Measurements from ENCODE around the gene CAMKK2.
"Not testable (repeated sequence)": the region's sequence is repeated elsewhere in the genome, so short reads cannot be mapped to it uniquely, and the experiment has no call there.

CAMKK2 gene

DNA sequence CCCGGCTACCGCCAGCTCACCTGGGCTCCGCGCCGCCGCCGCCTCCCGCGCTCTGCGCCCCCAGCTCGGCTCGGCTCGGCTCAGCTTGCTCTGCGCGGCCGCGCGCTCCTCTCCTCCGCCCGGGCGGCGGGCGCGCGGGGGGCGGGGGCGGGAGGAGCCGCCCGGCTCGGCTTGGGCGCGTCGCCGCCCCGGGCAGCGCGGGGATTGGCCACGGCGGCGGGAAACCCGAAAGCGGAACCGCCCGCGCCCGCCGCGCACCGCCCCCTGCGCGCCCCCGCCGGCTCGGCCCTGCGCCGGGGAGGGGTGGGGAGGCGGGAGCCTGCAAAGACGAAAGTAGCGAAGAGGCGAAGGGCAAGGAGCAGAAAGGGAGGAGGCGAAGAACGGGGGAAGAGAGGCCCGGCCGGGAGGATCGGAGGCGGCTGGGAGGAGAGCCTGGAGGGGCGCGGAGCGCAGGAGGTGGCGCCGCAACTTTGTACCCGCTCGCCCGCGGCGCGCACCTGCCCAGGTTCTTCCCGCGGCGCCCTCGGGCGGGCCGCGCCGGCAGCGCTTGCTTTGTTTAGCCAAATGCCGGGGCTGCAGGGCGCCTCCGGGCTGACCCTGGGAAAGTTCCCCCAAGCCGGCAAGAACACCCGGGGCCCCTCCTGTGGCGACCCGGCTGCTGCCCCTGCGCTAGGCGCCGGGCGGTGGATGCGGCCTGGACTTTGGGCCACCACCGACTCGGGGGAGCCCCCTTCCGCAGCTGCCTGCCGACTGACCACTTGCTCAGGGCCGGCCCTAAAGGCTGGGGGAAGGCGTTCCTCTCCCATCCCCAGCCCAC is at the start of gene CAMKK2:
TSS of gene CAMKK2 (minus strand) at position 92 of the 817 bp plus-strand sequence. CDS start 22,183 bp downstream, outside the sequence.
- DNase-seq: peak; percentile 86

- no peak for DNase-seq
Measured at GRCh38 chr12:121345151-121345815, 48.8 kb upstream of the CAMKK2 start.

DNA sequence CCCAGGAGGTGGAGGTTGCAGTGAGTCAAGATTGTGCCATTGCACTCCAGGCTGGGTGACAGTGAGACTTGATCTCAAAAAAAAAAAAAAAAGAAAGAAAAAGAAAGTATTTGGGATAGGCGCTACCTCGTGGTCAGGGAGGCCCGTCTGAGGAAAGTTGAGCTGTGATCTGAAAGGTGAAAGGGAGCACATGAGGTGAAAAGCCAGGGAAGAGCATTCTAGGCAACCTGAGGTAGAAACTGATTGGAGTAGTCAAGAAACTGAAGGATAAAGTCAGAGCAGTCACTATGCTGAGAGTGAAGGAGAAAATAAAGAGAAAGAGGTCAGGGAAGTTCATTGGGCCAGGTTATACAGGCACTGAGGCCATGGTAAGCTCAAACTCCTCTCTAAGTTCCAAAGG is 48.0 kb upstream of the CAMKK2 start:
- DNase-seq: no peak

DNA sequence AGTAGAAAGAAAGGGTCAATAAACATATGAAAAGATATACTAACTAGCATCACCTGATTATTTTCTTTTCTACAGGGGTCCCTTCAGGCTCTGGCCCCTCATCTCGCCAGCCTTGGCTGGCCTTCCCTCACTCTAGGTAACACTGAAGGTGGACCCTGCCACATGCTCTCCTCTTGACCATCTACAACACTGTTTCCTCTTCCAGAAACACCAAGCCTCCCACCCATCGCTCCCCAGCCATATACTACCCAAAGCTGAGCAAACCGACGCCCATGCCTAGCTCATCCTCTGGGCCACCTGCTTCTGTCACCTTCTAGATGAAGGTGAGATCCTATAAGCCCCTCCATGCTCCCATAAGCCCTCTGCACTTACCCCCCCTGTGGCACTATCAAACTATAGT is 40.9 kb upstream of the CAMKK2 start:
- no peak for DNase-seq

- DNase-seq: no peak
Measured at GRCh38 chr12:121334513-121335343, 38.2 kb upstream of the CAMKK2 start.

DNA sequence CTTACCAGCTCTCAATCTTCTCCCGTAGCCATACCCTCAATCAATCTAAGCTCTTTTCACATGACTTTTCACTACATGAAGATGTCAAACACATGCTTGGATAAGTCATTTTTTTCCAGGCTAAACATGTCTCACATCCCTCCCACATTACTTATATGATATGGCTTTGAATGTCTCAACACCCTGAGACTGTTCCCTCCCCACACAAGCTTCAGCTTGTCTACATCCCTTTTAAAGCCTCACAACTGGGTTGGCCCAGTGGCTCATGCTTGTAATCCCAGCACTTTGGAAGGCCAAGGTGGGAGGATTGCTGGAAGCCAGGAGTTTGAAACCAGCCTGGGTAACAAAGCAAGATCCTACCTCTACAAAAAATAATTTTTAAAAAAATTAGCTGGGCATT is 37.2 kb upstream of the CAMKK2 start:
- DNase-seq: no peak

DNA sequence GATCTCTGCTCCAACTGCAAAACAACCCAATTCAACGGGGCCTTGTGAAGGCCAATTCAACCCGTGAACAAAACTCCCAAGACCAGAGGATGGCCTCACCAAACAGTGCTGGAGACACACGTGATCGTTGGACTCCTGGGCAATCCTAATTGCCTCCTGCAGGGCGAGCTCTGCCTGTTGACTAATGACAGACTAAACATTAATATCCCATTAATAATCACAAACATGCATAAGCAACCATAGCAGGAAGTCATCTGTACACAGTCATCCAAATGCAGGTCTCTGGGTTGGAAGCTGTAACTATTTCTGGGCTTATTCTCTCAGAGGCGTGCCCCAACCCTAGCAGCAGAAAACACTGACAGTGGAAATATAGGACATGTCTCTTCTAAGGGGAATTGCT is 34.7 kb upstream of the CAMKK2 start:
- no peak for DNase-seq

DNA sequence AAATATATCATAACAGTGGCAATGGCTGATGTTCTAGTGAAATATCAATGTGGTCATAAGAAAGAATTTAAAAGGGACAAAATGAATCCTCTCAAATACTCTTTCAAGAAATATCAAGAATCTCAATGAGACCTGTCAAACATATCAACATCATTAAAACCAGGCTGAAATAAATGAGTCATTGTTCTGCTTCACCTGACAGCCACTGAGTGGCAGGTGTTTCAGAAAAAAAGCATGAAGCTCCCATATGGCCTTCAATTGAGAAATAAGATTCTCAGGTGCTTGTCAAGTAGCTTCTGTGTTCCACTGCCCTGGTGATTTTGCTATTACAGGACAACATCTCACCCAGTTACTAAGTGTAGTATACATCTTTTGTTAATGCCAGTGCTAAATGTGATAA is 34.2 kb upstream of the CAMKK2 start:
- DNase-seq: no peak

GRCh38 chr12:121330195-121330594 is 33.7 kb upstream of the CAMKK2 start:
- no peak for DNase-seq

- DNase-seq: no peak
Measured at GRCh38 chr12:121328620-121329019, 32.1 kb upstream of the CAMKK2 start.

GRCh38 chr12:121326996-121327674 is 30.6 kb upstream of the CAMKK2 start:
- DNase-seq: no peak

DNA sequence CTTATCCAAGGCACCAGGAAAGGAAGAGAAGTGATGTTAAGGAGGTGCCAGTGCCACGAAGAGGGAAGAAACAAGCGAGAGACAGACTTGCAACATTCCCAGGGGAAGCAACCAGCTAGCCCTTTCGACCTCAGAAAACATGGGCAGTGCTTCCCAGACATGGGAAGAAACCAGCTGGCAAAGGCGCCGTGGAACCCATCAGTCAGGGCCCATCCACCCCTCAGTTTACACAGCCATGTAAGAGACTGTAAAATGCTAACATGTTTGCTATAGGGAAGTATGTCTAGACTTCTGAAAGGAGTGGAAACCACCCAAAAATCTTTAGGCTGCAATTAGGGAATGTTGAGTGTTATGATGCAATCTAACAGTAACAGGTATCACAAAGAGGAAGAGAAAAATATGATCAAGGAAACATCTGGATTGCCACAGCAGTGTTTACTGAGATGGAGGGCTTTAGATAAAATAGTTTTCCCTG is 29.4 kb upstream of the CAMKK2 start:
- no peak for DNase-seq

DNA sequence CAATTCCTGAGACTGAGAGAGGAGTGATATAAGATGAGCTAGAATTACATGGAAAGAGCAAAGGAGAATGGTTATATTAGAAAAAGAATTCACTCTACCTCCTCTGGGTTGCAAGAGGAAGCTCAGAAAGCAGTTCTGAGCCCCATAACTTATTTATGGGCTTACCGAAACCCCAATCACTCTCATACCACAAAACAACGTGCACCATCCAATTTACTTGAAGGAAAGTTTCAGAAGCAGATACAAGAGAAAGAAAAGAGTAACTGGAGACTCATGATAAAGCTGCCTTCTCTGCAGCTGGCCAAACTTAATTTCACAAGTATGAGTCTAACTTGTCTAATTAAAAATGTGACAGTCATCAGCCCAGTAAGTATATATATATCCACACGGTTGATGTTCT is 27.4 kb upstream of the CAMKK2 start:
- DNase-seq: no peak

DNA sequence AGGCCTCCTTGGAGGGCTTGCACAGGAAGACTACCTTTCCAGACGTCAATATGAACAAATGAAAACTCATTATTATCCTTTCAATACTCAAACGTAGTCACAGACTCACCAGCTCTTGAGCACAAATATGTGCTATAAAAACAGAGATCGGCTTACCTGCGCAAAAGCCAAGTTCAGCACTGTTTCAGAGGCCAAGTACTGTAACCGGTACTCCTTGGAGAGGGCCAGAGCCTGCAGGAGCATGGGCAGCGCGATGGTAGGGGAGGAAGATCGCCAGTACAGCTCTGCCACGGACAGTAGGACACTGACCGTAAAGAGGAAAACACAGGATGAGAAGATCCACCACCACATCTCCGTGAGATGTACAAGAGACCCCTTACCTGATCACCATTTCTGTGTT is 21.6 kb upstream of the CAMKK2 start:
- no peak for DNase-seq

DNA sequence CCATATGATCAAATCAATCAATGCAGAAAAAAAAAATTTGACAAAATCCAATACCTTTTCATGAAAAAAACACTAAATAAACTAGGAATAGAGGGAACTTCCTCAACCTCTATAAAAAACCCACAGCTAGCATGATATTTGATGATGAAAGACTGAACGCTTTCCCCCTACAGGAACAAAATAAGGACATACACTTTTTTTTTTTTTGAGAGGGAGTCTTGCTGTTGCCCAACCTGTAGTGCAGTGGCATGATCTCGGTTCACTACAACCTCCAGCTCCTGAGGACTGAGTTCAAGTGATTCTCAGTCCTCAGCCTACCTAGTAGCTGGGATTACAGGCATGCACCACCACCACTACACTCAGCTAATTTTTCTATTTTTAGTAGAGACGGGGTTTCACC is 17.9 kb upstream of the CAMKK2 start:
- no peak for DNase-seq

GRCh38 chr12:121310231-121310630 is 13.7 kb upstream of the CAMKK2 start:
- DNase-seq: not testable (repeated sequence)

DNA sequence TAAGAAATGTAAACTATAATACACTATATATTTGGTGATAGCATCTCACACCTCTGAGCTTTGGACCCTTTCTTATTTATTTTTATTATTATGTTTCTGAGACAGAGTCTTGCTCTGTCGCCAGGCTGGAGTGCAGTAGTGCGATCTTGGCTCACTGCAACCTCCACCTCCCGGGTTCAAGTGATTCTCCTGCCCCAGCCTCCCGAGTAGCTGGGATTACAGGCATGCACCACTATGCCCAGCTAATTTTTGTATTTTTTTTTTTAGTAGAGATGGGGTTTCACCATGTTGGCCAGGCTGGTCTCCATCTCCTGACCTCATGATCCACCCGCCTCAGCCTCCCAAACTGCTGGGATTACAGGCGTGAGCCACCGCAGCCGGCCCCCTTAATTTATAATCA is 10.9 kb upstream of the CAMKK2 start:
- DNase-seq: not testable (repeated sequence)

GRCh38 chr12:121304306-121304705 is 7.8 kb upstream of the CAMKK2 start:
- DNase-seq: no peak

- DNase-seq: no peak
Measured at GRCh38 chr12:121301876-121302275, 5.4 kb upstream of the CAMKK2 start.

DNA sequence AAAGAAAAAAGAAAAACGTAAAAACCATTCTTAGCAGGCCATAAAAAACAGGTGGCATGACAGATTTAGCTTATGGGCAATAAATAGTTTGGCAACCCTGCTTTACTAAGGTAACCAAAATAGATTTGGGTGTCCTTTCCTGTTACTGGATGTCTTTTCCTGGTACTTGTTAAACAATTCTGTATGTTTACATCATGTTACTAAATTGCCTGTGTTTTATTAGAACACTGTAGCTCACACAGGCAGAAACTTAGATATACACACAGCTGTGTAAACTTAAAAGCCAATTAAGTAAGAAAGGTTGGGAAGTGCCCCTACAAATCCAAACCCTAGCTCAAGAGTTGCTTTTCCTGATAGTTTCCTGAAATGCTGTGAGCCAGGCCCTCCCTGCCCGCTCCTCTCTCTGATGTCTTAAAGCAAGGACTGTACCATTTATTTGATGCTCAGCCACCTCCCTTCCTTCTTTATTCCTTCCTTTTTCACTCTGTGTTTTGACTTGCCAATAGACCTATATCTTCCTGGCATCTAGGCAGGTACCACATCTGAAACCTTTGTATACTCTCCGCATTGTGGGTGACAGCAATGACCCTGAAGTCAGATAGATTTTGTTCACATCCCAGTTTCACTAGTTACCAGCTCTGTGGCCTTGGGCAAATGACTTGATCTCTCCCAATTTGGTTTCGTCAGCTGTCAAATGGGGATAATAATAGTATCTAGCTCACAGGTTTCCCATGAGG is 3.7 kb upstream of the CAMKK2 start:
- DNase-seq: no peak

DNA sequence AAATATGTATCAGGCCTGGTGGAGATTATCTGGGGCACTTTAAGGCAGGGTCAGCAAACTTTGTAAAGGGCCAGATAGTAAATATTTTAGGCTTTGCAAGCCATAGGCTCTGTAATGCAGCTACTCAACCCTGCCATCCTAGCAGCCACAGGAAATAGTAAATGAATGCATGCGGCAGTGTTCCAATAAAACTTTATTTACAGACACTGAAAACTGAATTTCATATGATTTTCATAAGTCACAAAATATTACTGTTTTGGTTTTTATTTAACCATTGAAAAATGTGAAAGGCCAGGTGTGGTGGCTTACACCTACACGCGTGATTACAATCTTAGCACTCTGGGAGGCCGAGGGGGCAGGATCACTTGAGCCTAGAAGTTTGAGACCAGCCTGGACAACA is 3.2 kb upstream of the CAMKK2 start:
- no peak for DNase-seq

DNA sequence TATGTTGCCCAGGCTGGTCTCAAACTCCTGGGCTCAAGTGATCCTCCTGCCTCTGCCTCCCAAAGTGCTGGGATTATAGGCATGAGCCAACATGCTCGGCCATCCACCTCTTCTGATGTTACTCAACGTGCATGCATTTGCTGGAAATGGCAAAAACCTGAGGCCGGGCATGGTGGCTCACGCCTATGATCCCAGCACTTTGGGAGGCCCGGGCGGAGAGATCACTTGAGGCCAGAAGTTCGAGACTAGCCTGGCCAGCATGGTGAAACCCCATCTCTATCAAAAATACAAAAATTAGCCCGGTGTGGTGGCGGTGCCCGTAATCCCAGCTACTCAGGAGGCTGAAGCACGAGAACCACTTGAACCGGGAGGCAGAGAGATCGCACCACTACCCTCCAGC is 1.9 kb upstream of the CAMKK2 start:
- not testable (repeated sequence) for DNase-seq

Measured in CD4-positive, alpha-beta T cell treated with Interferon gamma for 1 hour (primary cell).